KOPT-K1 (cell line): ENCODE results near the gene GJB3.
"Not testable (repeated sequence)": the region's sequence is repeated elsewhere in the genome, so short reads cannot be mapped to it uniquely, and the experiment has no call there.

Source experiments
- H3K27ac ChIP-seq: fragments of 200-600 bp; sonication (generic); 2 replicates; pipeline ENCODE4 v1.5.1; 2016; ENCODE audit warnings: antibody characterized with exemption, mild to moderate bottlenecking, low read depth, low read length; ENCODE audit not compliant: poor library complexity, severe bottlenecking
- H3K36me3 ChIP-seq: fragments of 200-600 bp; sonication (generic); 2 replicates; pipeline ENCODE4 v1.5.1; 2017; ENCODE audit warnings: antibody characterized with exemption, mild to moderate bottlenecking, low read length, moderate library complexity; ENCODE audit not compliant: insufficient read depth
- H3K9me3 ChIP-seq: fragments of 200-600 bp; sonication (generic); 2 replicates; pipeline ENCODE4 v1.5.1; 2017; ENCODE audit warnings: antibody characterized with exemption, low read length, mild to moderate bottlenecking; ENCODE audit not compliant: insufficient read depth, poor library complexity, severe bottlenecking

Gene GJB3

GRCh38 chr1:34773114-34773513 lies 7.9 kb upstream of the GJB3 start:
- not testable (repeated sequence) for H3K9me3 ChIP-seq, H3K36me3 ChIP-seq, H3K27ac ChIP-seq

GRCh38 chr1:34774957-34775356 lies 6.1 kb upstream of the GJB3 start:
- H3K36me3 ChIP-seq, result no peaks in the 10 kb centered on the region
- no peak overlapping the region for H3K27ac ChIP-seq
- no peaks in the 10 kb centered on the region for H3K9me3 ChIP-seq

GRCh38 chr1:34776911-34777310 lies 4.1 kb upstream of the GJB3 start:
- Histone ChIP-seq H3K27ac (no peak overlapping the region), H3K9me3 (no peaks in the 10 kb centered on the region), H3K36me3 (no peaks in the 10 kb centered on the region)

- H3K9me3 ChIP-seq, result no peaks in the 10 kb centered on the region
- H3K36me3 ChIP-seq, result no peaks in the 10 kb centered on the region
- no peak overlapping the region for H3K27ac ChIP-seq
These were observed 3.3 kb upstream of the GJB3 start for GRCh38 chr1:34777519-34778321.

GRCh38 chr1:34778381-34778780 lies 2.6 kb upstream of the GJB3 start:
- Histone ChIP-seq H3K27ac (no peak overlapping the region), H3K36me3 (no peaks in the 10 kb centered on the region), H3K9me3 (no peaks in the 10 kb centered on the region)

- Histone ChIP-seq H3K9me3 (no peaks in the 10 kb centered on the region), H3K27ac (no peak overlapping the region), H3K36me3 (no peaks in the 10 kb centered on the region)
These were observed 2.0 kb upstream of the GJB3 start for GRCh38 chr1:34779005-34779404.

- Histone ChIP-seq H3K9me3 (no peaks in the 10 kb centered on the region), H3K27ac (no peak overlapping the region), H3K36me3 (no peaks in the 10 kb centered on the region)
These were observed 1.5 kb upstream of the GJB3 start for GRCh38 chr1:34779526-34779925.

- no peaks in the 10 kb centered on the region for H3K36me3 ChIP-seq
- H3K27ac ChIP-seq, result no peak overlapping the region
- no peaks in the 10 kb centered on the region for H3K9me3 ChIP-seq
These were observed 1.1 kb upstream of the GJB3 start for GRCh38 chr1:34779962-34780361.

- Histone ChIP-seq H3K9me3 (no peaks in the 10 kb centered on the region), H3K36me3 (no peaks in the 10 kb centered on the region), H3K27ac (no peak overlapping the region)
These were observed 486 bp upstream of the GJB3 start for GRCh38 chr1:34780528-34780927.

- Histone ChIP-seq H3K36me3 (no peaks in the 10 kb centered on the region), H3K9me3 (no peaks in the 10 kb centered on the region), H3K27ac (no peak overlapping the region)
These were observed 904 bp downstream of the GJB3 start for GRCh38 chr1:34781844-34782391.

GRCh38 chr1:34784751-34785221 lies 3.8 kb downstream of the GJB3 start:
- Histone ChIP-seq H3K27ac (no peak overlapping the region), H3K36me3 (no peaks in the 10 kb centered on the region), H3K9me3 (no peaks in the 10 kb centered on the region)

- no peaks in the 10 kb centered on the region for H3K36me3 ChIP-seq
- H3K27ac ChIP-seq, result no peak overlapping the region
These were observed 4.3 kb downstream of the GJB3 start for GRCh38 chr1:34785231-34785874.

GRCh38 chr1:34785875-34786470 lies 5.0 kb downstream of the GJB3 start:
- no peaks in the 10 kb centered on the region for H3K36me3 ChIP-seq
- no peak overlapping the region for H3K27ac ChIP-seq

More at GRCh38 chr1:34785231-34785874, 4.3 kb downstream of the GJB3 start:
- no peaks in the 10 kb centered on the region for H3K9me3 ChIP-seq

GRCh38 chr1:34786521-34787325 lies 5.7 kb downstream of the GJB3 start:
- no peaks in the 10 kb centered on the region for H3K36me3 ChIP-seq

More at GRCh38 chr1:34785875-34786470, 5.0 kb downstream of the GJB3 start:
- H3K9me3 ChIP-seq, result no peaks in the 10 kb centered on the region

More at GRCh38 chr1:34786521-34787325, 5.7 kb downstream of the GJB3 start:
- Histone ChIP-seq H3K9me3 (no peaks in the 10 kb centered on the region), H3K27ac (no peak overlapping the region)
